GM10266 (cell line): ENCODE results near the gene CCDC60.

ENCODE experiments used
- DNase-seq: peaks from one replicate; pipeline ENCODE4 v3.0.0; 2012; ENCODE audit errors: extremely low spot score
- CTCF ChIP-seq: IDR thresholded peaks from 2 replicates; pipeline ENCODE4 v1.5.1; 2012; ENCODE audit warnings: mild to moderate bottlenecking, low read depth; ENCODE audit not compliant: control insufficient read depth, insufficient read depth; ENCODE audit errors: missing control alignments

Gene CCDC60

GRCh38 chr12:119398190-119398589 lies 63.7 kb downstream of the CCDC60 start:
- TF ChIP-seq CTCF, result no peak
- no peak for DNase-seq

GRCh38 chr12:119399301-119399700 lies 64.8 kb downstream of the CCDC60 start:
- no peak for TF ChIP-seq CTCF
- no peak for DNase-seq

GRCh38 chr12:119406308-119406707 lies 71.8 kb downstream of the CCDC60 start:
- no peak for DNase-seq
- no peak for TF ChIP-seq CTCF

GRCh38 chr12:119406811-119407210 lies 72.3 kb downstream of the CCDC60 start:
- TF ChIP-seq CTCF, result no peak

GRCh38 chr12:119409043-119409442 lies 74.5 kb downstream of the CCDC60 start:
- no peak for TF ChIP-seq CTCF
- DNase-seq, result no peak

More at GRCh38 chr12:119406811-119407210, 72.3 kb downstream of the CCDC60 start:
- no peak for DNase-seq

GRCh38 chr12:119410396-119410795 lies 75.9 kb downstream of the CCDC60 start:
- no peak for DNase-seq
- TF ChIP-seq CTCF, result no peak

- TF ChIP-seq CTCF, result no peak
- no peak for DNase-seq
Observed at GRCh38 chr12:119412306-119412705, 77.8 kb downstream of the CCDC60 start.
